ENCODE data around the gene ST3GAL4.

ST3GAL4 gene

DNA sequence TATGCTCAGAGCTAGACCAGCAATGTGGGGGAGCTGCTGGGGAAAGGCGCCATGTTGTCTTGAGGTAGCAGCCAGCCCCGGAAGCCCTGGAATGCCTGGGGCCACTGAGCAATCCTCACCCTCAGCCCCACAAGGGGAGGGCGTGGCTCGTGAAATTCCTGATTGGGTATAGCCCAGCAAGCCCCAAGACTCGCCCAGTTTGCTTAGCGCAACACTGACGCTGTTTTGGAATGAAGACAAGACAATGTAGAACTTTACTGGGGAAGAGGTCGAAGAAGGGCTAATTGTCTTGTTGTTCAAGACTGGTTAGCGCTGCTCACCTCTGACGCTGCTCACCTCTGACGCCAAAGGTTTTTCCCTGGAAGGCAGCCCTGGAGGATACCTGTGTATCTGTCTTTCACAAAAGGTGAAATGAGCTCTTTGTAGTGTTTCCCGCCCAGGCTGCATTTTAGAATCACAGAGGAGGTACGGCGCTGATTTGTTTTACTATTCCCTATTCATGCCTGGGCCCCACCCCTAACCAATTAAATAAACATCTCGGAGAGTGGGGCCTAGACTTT, 47.6 kb downstream of the ST3GAL4 start:
- POLR2A ChIA-PET, result no interaction called here
- H3K4me3 ChIP-seq (ENCODE audit: low read depth, low read length), result no peak overlapping the region

DNA sequence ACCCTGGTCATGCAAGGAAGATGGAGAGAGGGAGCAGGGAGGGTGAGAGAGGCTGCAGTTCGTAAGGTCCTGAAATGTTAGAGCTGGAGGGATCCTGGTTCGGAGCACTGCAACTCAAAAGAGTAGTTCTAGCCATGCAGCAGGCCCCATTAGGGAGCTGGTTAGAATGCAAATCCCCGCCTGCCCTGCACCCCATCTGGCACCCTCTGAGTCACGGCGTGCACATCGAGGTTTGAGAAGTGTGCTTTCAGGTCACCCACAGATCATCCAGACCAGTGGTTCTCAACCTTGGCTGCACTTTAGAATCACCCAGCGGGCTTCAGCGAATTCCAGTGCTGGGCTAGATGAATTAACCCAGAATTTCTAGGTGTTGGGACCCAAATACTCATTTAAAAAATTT, 48.2 kb downstream of the ST3GAL4 start:
- Histone ChIP-seq H3K36me3 (ENCODE audit: control insufficient read depth in 2 of 2, insufficient read depth in 1 of 2, low read length in 2 of 2) (peaks cover 0 to 16% of the 10 kb centered on the region in 2 experiments; a peak in 1 of 3 replicates), H3K4me3 (ENCODE audit: low read depth, low read length) (no peak overlapping the region), H3K27ac (ENCODE audit: extremely low read depth, low read depth, low read length) (no peak overlapping the region), H3K9me3 (ENCODE audit: control insufficient read depth, insufficient read depth, low read depth, low read length) (no peaks in the 10 kb centered on the region), H3K4me1 (ENCODE audit: control insufficient read depth, insufficient read depth, low read length) (no peaks in the 10 kb centered on the region)
- ChIA-PET CTCF (interaction anchor here (0.7 kb wide), 1 partner anchor 92 kb away, joined by 3 read pairs; no protein-coding TSS in a partner anchor), POLR2A (no interaction called here)
- no peak for TF ChIP-seq ZFP37 (tag by site-specific recombination; IDR thresholded peaks at IDR 0.05)
- no peak for TF ChIP-seq ZNF184 (tag by site-specific recombination; IDR thresholded peaks at IDR 0.05)
- no peak for TF ChIP-seq ZFP41 (tag by site-specific recombination; IDR thresholded peaks at IDR 0.05; ENCODE audit: borderline replicate concordance)
- no peak for TF ChIP-seq ZNF112 (tag by site-specific recombination; IDR thresholded peaks at IDR 0.05)
- no peak for TF ChIP-seq ZNF423 (tag by site-specific recombination; IDR thresholded peaks at IDR 0.05)
- TF ChIP-seq MEIS1 (CRISPR knock-in tag; IDR thresholded peaks at IDR 0.05; ENCODE audit: borderline replicate concordance), result no peak

More for the DNA sequence above, 47.6 kb downstream of the ST3GAL4 start:
- CTCF ChIA-PET, result no interaction called here
- H3K4me1 ChIP-seq (ENCODE audit: control insufficient read depth, insufficient read depth, low read length), result no peaks in the 10 kb centered on the region
- H3K36me3 ChIP-seq (ENCODE audit: control insufficient read depth in 2 of 2, insufficient read depth in 1 of 2, low read length in 2 of 2), result peaks cover 0 to 11% of the 10 kb centered on the region in 2 experiments; a peak in 1 of 3 replicates
- TF ChIP-seq ZNF660 (tag by site-specific recombination; IDR thresholded peaks at IDR 0.05), result no peak
- TF ChIP-seq ZNF670 (tag by site-specific recombination; IDR thresholded peaks at IDR 0.05; ENCODE audit: low read depth), result no peak
- TF ChIP-seq, protein P1, sequence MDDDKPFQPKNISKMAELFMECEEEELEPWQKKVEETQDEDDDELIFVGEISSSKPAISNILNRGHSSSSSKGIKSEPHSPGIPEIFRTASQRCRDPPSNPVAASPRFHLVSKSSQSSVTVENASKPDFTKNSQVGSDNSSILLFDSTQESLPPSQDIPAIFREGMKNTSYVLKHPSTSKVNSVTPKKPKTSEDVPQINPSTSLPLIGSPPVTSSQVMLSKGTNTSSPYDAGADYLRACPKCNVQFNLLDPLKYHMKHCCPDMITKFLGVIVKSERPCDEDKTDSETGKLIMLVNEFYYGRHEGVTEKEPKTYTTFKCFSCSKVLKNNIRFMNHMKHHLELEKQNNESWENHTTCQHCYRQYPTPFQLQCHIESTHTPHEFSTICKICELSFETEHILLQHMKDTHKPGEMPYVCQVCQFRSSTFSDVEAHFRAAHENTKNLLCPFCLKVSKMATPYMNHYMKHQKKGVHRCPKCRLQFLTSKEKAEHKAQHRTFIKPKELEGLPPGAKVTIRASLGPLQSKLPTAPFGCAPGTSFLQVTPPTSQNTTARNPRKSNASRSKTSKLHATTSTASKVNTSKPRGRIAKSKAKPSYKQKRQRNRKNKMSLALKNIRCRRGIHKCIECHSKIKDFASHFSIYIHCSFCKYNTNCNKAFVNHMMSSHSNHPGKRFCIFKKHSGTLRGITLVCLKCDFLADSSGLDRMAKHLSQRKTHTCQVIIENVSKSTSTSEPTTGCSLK (tag by site-specific recombination; IDR thresholded peaks at IDR 0.05), result no peak
- TF ChIP-seq KLF10 (tag by site-specific recombination; IDR thresholded peaks at IDR 0.05), result 0 out of 2 replicates have a peak, but pooled peaks have one; percentile 19
- TF ChIP-seq ZNF391 (tag by site-specific recombination; IDR thresholded peaks at IDR 0.05; ENCODE audit: borderline replicate concordance, low read depth), result no peak
- TF ChIP-seq ZNF350 (tag by site-specific recombination; IDR thresholded peaks at IDR 0.05), result no peak
- TF ChIP-seq IKZF3 (tag by site-specific recombination; IDR thresholded peaks at IDR 0.05), result no peak
- H3K27ac ChIP-seq (ENCODE audit: extremely low read depth, low read depth, low read length), result no peak overlapping the region
- no peaks in the 10 kb centered on the region for H3K9me3 ChIP-seq (ENCODE audit: control insufficient read depth, insufficient read depth, low read depth, low read length)

DNA sequence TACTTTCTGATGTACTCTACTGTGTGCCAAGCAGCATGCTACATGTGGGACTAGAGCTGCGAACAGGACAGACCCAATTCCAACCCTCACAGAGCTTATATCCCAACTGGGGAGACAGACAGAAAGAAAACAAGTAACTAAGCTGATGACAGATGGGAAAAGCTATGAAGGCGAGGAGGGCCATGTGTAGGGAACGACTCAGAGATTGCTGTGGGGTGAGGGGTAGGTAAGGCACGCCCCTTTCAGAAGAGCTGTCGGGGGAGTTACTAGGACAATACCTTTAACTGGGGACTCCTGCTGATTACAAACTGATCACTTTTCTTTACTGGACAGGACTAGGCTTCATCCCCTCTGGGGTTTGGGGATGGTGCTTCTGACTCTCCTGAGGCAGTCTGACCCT, 48.9 kb downstream of the ST3GAL4 start:
- H3K4me3 ChIP-seq (ENCODE audit: low read depth, low read length), result no peak overlapping the region
- no peaks in the 10 kb centered on the region for H3K9me3 ChIP-seq (ENCODE audit: control insufficient read depth, insufficient read depth, low read depth, low read length)
- H3K27ac ChIP-seq (ENCODE audit: extremely low read depth, low read depth, low read length), result no peak overlapping the region
- no peaks in the 10 kb centered on the region for H3K4me1 ChIP-seq (ENCODE audit: control insufficient read depth, insufficient read depth, low read length)
- TF ChIP-seq SCRT1 (tag by site-specific recombination; IDR thresholded peaks at IDR 0.05; ENCODE audit: borderline replicate concordance) (no peak), ZNF521 (tag by site-specific recombination; IDR thresholded peaks at IDR 0.05) (no peak), ZNF350 (tag by site-specific recombination; IDR thresholded peaks at IDR 0.05) (no peak), ZNF354C (tag by site-specific recombination; IDR thresholded peaks at IDR 0.05; ENCODE audit: borderline replicate concordance, low read depth) (no peak)
- TF ChIP-seq, protein P2, sequence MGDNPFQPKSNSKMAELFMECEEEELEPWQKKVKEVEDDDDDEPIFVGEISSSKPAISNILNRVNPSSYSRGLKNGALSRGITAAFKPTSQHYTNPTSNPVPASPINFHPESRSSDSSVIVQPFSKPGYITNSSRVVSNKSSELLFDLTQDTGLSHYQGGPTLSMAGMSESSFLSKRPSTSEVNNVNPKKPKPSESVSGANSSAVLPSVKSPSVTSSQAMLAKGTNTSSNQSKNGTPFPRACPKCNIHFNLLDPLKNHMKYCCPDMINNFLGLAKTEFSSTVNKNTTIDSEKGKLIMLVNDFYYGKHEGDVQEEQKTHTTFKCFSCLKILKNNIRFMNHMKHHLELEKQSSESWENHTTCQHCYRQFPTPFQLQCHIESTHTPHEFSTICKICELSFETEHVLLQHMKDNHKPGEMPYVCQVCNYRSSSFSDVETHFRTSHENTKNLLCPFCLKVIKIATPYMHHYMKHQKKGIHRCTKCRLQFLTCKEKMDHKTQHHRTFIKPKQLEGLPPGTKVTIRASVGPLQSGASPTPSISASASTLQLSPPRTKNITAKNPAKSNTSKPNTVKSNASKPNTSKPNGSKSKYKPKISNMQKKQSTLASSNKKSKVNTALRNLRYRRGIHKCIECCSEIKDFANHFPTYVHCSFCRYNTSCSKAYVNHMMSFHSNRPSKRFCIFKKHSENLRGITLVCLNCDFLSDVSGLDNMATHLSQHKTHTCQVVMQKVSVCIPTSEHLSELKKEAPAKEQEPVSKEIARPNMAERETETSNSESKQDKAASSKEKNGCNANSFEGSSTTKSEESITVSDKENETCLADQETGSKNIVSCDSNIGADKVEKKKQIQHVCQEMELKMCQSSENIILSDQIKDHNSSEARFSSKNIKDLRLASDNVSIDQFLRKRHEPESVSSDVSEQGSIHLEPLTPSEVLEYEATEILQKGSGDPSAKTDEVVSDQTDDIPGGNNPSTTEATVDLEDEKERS (tag by site-specific recombination; IDR thresholded peaks at IDR 0.05), result no peak
- ChIA-PET POLR2A (no interaction called here), CTCF (no interaction called here)
- peaks cover 0 to 20% of the 10 kb centered on the region in 2 experiments; a peak in 1 of 3 replicates for H3K36me3 ChIP-seq (ENCODE audit: control insufficient read depth in 2 of 2, insufficient read depth in 1 of 2, low read length in 2 of 2)
